ENCODE results near the gene SCFD2.

- TF ChIP-seq CTCF (IDR thresholded peaks at IDR 0.05; ENCODE audit: extremely low read depth in 1 of 2, insufficient read depth in 1 of 2, low read depth in 1 of 2, low read length in 2 of 2) (no peak), MYC (IDR thresholded peaks at IDR 0.05; ENCODE audit: low read depth, low read length) (no peak), POLR2A (IDR thresholded peaks at IDR 0.05; ENCODE audit: low read depth, low read length) (no peak), EZH2 (IDR thresholded peaks at IDR 0.05; ENCODE audit: borderline replicate concordance, low read depth, low read length, severe bottlenecking) (no peak), POLR2AphosphoS5 (IDR thresholded peaks at IDR 0.05; ENCODE audit: insufficient read depth, low read depth, low read length) (no peak)
These were observed 325.0 kb downstream of the SCFD2 start for GRCh38 chr4:53040851-53041250.
